Measurements from ENCODE around the gene RGPD4. TPM values are rescaled to one million over a fixed set of nuclear protein-coding genes. Genes with fewer than 3 reads are reported as not detected.
"Not testable (repeated sequence)": the region's sequence is repeated elsewhere in the genome, so short reads cannot be mapped to it uniquely, and the experiment has no call there.

Gene RGPD4
- total and polyA plus RNA-seq, 2 of the 13 experiments (the other 11 are each of a cell fraction or from before 2014, with no cell fraction given): not detected

GRCh38 chr2:107829514-107829913, 2.8 kb downstream of the RGPD4 start:
- ATAC-seq; H3K9ac ChIP-seq (ENCODE audit: insufficient read depth, low read depth, low read length); DNase-seq (ENCODE audit: low spot score); H2AFZ ChIP-seq (ENCODE audit: low read length); H3K4me2 ChIP-seq (ENCODE audit: low read depth, low read length); BruUV-seq (replicated peaks); H3K79me2 ChIP-seq (ENCODE audit: insufficient read depth, low read length); H3K4me3 ChIP-seq (replicated peaks in 1 of 3; ENCODE audit: insufficient read depth in 1 of 3, low read depth in 2 of 3, low read length in 3 of 3); H4K20me1 ChIP-seq (ENCODE audit: insufficient read depth, low read length); in situ Hi-C loops (cut with HindIII; ENCODE audit: extremely low pct_ligation_motif_present, low pct_unique_long_range_greater_than_20kb); CTCF ChIA-PET (ENCODE audit: low intra/inter-chr PET ratio, low total read pairs); H3K27me3 ChIP-seq (ENCODE audit: control insufficient read depth in 1 of 2, insufficient read depth in 2 of 2, low read length in 2 of 2); H3K9me3 ChIP-seq (ENCODE audit: low read length); H3K36me3 ChIP-seq (replicated peaks in 1 of 2; ENCODE audit: control insufficient read depth in 1 of 2, insufficient read depth in 2 of 2, low read length in 2 of 2); H3K4me1 ChIP-seq (ENCODE audit: insufficient read depth, low read length); intact Hi-C loops (cut with micrococcal nuclease; ENCODE audit: unreplicated experiment); H3K27ac ChIP-seq (ENCODE audit: extremely low read length, insufficient read depth, low read length); POLR2A ChIA-PET; FAIRE-seq: not testable (repeated sequence)
- 95% methylated on average over 37 of the region's 46 CpGs for WGBS (ENCODE audit: low lambda C conversion rate)

DNA sequence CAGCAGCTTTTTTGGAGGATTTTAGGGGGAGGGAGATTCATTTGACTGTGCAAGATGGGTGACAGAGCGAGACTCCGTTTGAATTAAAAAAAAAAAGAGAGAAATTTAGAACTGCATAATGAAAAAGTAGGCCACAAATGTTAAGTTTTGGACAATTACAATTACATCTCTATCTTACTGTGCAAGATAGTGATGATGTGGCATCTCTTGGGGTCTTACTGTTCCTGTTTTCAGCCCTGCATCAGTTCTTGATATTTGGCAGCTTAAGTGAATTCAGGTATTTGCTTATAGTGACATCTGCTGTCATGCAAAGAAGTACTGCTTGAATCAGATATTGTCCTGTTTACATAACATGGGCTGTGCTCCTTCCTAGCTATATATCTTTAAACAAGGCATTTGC, 6.5 kb downstream of the RGPD4 start:
- in situ Hi-C loops (cut with HindIII; ENCODE audit: extremely low pct_ligation_motif_present, low pct_unique_long_range_greater_than_20kb); H3K79me2 ChIP-seq (ENCODE audit: insufficient read depth, low read length); H3K27me3 ChIP-seq (ENCODE audit: control insufficient read depth in 1 of 2, insufficient read depth in 2 of 2, low read length in 2 of 2); BruUV-seq (replicated peaks); H3K4me3 ChIP-seq (replicated peaks in 1 of 3; ENCODE audit: insufficient read depth in 1 of 3, low read depth in 2 of 3, low read length in 3 of 3); H2AFZ ChIP-seq (ENCODE audit: low read length); H3K27ac ChIP-seq (ENCODE audit: extremely low read length, insufficient read depth, low read length); intact Hi-C loops (cut with micrococcal nuclease; ENCODE audit: unreplicated experiment); ATAC-seq; POLR2A ChIA-PET; H3K4me1 ChIP-seq (ENCODE audit: insufficient read depth, low read length); CTCF ChIA-PET (ENCODE audit: low intra/inter-chr PET ratio, low total read pairs); H3K4me2 ChIP-seq (ENCODE audit: low read depth, low read length); H3K9me3 ChIP-seq (ENCODE audit: low read length); FAIRE-seq; DNase-seq (ENCODE audit: low spot score); H3K36me3 ChIP-seq (replicated peaks in 1 of 2; ENCODE audit: control insufficient read depth in 1 of 2, insufficient read depth in 2 of 2, low read length in 2 of 2); H3K9ac ChIP-seq (ENCODE audit: insufficient read depth, low read depth, low read length); H4K20me1 ChIP-seq (ENCODE audit: insufficient read depth, low read length): not testable (repeated sequence)
- 65% methylated on average over 2 of the region's 2 CpGs for WGBS (ENCODE audit: low lambda C conversion rate)

DNA sequence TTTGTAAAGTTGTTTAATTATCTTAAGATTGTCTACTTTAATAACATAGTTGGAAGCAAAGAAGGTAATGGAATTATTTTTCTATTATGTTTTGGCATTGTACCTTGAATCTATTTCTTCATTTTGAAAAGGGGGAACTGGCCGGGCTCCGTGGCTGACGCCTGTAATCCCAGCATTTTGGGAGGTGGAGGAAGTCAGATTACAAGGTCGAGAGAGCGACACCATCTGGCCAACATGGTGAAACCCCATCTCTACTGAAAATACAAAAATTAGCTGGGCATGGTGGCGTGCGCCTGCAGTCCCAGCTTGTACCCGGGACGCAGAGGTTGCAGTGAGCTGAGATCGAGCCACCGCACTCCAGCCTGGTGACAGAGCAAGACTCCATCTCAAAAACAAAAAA, 6.9 kb downstream of the RGPD4 start:
- H3K27me3 ChIP-seq (ENCODE audit: control insufficient read depth in 1 of 2, insufficient read depth in 2 of 2, low read length in 2 of 2); ATAC-seq; POLR2A ChIA-PET; H4K20me1 ChIP-seq (ENCODE audit: insufficient read depth, low read length); H3K4me2 ChIP-seq (ENCODE audit: low read depth, low read length); H3K9me3 ChIP-seq (ENCODE audit: low read length); H3K4me1 ChIP-seq (ENCODE audit: insufficient read depth, low read length); H3K36me3 ChIP-seq (replicated peaks in 1 of 2; ENCODE audit: control insufficient read depth in 1 of 2, insufficient read depth in 2 of 2, low read length in 2 of 2); intact Hi-C loops (cut with micrococcal nuclease; ENCODE audit: unreplicated experiment); H3K4me3 ChIP-seq (replicated peaks in 1 of 3; ENCODE audit: insufficient read depth in 1 of 3, low read depth in 2 of 3, low read length in 3 of 3); H3K79me2 ChIP-seq (ENCODE audit: insufficient read depth, low read length); H3K27ac ChIP-seq (ENCODE audit: extremely low read length, insufficient read depth, low read length); H2AFZ ChIP-seq (ENCODE audit: low read length); H3K9ac ChIP-seq (ENCODE audit: insufficient read depth, low read depth, low read length); DNase-seq (ENCODE audit: low spot score); CTCF ChIA-PET (ENCODE audit: low intra/inter-chr PET ratio, low total read pairs); FAIRE-seq; BruUV-seq (replicated peaks); in situ Hi-C loops (cut with HindIII; ENCODE audit: extremely low pct_ligation_motif_present, low pct_unique_long_range_greater_than_20kb): not testable (repeated sequence)
- 25% methylated on average over 10 of the region's 11 CpGs for WGBS (ENCODE audit: low lambda C conversion rate)
